Activated CD4-positive, alpha-beta T cell treated with anti-CD3 and anti-CD28 coated beads, Interleukin-2, amount 50 U/mL, for 16 hours (primary cell): ENCODE results near the gene TRMT11.
"Not testable (repeated sequence)": the region's sequence is repeated elsewhere in the genome, so short reads cannot be mapped to it uniquely, and the experiment has no call there.

Source experiments
- DNase-seq: peaks from one replicate; pipeline ENCODE4 v3.0.0-alpha.2; 2020

The TRMT11 gene

DNA sequence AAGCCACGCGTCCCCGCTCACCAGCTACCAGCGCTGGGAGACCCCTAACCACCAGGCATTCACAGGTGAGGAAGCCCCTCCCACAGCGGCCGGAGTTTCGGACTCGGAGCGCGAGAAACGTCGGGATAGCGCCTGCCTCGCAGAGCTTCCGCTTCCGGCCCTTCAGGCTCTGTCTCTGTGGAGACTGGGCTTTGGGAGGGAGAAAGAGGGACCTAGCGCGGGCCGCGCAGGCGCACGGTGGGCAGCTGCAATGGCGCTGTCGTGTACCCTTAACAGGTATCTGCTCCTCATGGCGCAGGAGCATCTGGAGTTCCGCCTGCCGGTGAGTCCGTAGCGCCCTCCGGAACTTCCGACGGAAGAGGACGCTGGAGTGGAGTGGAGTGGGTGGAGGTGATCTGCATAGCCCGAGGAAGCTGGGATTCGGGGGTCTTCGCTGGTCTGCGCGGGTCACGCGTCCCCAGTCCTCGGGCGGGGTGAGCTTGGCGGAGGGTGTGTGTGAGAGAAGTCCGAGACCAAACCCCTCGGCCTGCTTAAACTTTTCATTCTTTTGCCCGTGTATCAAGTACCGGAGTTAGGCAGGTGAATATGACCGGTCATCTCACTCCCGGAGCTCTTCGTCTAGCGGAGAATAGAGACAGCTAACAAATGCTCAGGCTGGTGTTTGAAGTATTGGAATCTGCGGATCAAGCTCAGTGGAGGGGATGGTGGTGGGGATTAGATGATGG is at the start of gene TRMT11:
TSS of gene TRMT11 (plus strand) at position 240 of the 725 bp plus-strand sequence. CDS start at position 251, 11 bp downstream.
- DNase-seq = peak; percentile 91

GRCh38 chr6:125939026-125939425 is 47.3 kb upstream of the TRMT11 start:
- no peak for DNase-seq

DNA sequence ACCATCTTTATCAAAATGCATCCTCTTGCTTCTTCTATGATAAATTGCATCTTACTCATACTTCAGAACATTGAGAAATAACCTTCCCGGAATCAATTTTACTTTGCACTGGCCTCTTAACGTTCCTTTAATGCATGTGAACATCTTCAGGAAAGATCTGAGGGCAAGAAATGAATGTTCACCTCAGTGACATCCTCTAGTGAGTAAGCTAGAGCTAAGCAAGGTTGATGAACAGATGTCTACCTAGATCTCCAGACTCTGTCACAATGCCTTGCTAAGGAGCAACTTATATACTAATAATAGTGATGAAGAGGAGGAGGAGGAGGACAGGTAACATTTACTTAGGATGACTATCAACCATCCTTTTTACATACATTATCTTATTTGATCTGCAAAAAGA is 46.5 kb upstream of the TRMT11 start:
- DNase-seq = peak; percentile 71

DNA sequence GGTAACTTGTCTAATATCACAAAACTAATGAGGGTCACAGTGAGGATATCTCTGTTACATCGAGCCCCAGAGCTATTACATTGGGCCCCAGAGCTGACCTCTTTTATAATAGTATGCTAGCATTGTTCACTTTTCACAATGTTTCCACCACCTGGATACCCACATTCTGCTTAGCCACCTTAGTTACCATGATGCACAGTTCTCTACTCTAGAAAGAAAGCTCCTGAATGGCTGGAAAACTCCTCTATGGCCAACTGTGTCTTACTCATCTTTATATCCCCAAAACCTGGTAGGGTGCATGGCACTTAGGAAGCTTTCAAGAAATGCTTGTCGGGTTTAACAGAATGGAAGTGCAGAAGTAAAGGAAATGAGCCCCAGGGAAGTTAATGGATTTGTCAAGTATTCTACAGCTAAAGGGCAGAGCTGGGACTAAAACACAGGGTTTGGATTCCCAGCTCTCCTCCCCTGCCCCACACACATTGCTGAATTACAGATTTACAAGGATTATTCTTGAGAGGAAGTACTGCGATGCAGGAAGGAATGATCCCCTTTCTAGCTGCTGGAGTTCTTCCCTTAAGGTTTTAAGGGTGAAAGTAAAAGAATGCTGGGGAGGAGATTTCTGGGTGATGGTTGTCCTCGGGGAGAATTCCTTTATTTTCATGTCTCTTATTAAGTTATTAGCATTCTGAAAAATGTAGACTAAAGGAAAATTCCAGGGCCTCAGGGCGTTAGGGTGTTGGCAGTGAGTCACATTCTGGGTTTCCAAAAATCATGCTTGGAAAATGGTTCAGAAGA is 45.9 kb upstream of the TRMT11 start:
- no peak for DNase-seq

GRCh38 chr6:125942672-125943527 is 43.4 kb upstream of the TRMT11 start:
- DNase-seq = no peak

- no peak for DNase-seq
Measured at GRCh38 chr6:125943528-125944433, 42.6 kb upstream of the TRMT11 start.

DNA sequence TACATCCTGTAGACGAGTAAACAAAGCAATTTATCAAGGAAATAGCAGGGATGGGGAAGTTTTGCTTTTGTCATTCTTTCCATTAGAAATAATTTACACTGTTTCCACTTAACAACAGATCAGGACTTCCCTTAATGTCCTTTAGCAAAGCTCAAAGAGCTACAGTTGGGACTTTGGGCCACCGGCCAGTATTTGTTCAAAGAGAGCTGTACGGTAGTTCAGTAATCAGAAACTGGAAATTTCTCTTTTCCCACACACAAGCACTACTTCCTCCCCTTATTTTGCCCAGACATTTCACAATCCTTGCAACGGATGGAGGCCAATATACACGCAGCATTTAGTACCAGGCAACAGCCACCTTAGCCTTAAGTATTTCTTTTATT is 41.9 kb upstream of the TRMT11 start:
- no peak for DNase-seq

GRCh38 chr6:125944896-125945295 is 41.4 kb upstream of the TRMT11 start:
- DNase-seq = no peak

GRCh38 chr6:125945378-125946141 is 40.8 kb upstream of the TRMT11 start:
- DNase-seq = no peak

DNA sequence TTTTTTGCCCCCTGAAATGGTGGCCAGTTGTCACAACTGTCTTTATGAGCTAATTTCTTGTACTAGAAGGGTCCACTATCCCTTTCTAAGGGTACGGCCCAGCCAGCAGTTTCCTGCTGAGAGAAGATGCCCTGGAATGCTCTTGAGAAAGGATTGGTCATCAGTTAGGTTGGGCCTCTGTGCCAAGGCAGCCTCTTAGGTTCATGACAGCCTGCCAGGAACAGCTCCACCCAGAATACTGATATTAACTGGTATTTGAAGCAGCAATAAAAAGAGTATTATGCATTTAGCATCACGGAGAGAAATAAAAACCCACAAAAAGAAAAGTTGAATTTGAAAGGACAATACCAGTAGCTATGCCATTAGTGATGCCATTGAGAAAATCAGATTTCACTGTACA is 38.7 kb upstream of the TRMT11 start:
- no peak for DNase-seq

DNA sequence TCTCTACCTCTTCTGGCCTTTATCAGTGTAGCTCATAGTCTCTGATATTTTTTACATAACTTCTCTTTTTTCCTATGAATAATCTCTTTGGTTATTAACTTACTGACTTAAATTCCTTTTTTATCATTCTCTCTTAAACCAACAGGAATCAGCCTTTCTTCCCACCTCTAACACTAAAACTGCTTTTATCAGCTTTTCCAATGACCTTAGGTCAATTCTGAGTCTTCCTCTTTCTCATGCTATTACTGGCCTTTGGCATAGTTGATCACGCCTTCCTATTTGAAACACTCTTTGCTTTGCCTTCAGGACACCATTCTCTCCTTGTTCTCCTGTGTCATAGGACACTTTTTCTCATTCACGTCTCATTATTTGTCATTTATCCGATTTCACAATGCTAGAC is 37.9 kb upstream of the TRMT11 start:
- DNase-seq = no peak

- no peak for DNase-seq
Measured at GRCh38 chr6:125949069-125949468, 37.3 kb upstream of the TRMT11 start.

- DNase-seq = peak; percentile 47
Measured at GRCh38 chr6:125950293-125950692, 36.0 kb upstream of the TRMT11 start.

DNA sequence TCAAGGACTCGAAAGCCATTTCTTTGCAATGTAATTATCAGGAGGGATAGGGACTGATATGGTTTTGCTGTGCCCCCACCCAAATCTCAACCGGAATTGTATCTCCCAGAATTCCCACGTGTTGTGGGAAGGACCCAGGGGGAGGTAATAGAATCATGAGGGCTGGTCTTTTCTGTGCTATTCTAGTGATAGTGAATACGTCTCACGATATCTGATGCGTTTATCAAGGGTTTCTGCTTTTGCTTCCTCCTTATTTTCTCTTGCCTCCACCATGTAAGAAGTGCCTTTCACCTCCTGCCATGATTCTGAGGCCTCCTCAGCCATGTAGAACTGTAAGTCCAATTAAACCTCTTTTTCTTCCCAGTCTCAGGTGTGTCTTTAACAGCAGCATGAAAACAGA is 35.6 kb upstream of the TRMT11 start:
- not testable (repeated sequence) for DNase-seq

- DNase-seq = no peak
Measured at GRCh38 chr6:125951323-125951722, 35.0 kb upstream of the TRMT11 start.

GRCh38 chr6:125952764-125953501 is 33.4 kb upstream of the TRMT11 start:
- peak; percentile 33 for DNase-seq

GRCh38 chr6:125953502-125953875 is 32.9 kb upstream of the TRMT11 start:
- DNase-seq = no peak

- DNase-seq = no peak
Measured at GRCh38 chr6:125954735-125955339, 31.5 kb upstream of the TRMT11 start.

GRCh38 chr6:125955973-125956372 is 30.4 kb upstream of the TRMT11 start:
- DNase-seq = no peak
